Retinal pigment epithelial cell (primary cell): ENCODE results near the gene FAM120B.
"Not testable (repeated sequence)": the region's sequence is repeated elsewhere in the genome, so short reads cannot be mapped to it uniquely, and the experiment has no call there.

Experiments used
- DNase-seq: peaks from one replicate; pipeline ENCODE4 v3.0.0-alpha.2; 2010; ENCODE audit warnings: low read depth
- H3K4me3 ChIP-seq: 2 replicates; pipeline ENCODE4 v1.5.1; 2011; ENCODE audit warnings: mild to moderate bottlenecking, low read length, control low read depth, moderate library complexity
- TF ChIP-seq, protein P1 (sequence below): conservative IDR thresholded peaks from 2 replicates; pipeline ENCODE4 v1.5.1; 2011; ENCODE audit warnings: low read depth, low read length, control low read depth, inconsistent platforms

Gene FAM120B

DNA sequence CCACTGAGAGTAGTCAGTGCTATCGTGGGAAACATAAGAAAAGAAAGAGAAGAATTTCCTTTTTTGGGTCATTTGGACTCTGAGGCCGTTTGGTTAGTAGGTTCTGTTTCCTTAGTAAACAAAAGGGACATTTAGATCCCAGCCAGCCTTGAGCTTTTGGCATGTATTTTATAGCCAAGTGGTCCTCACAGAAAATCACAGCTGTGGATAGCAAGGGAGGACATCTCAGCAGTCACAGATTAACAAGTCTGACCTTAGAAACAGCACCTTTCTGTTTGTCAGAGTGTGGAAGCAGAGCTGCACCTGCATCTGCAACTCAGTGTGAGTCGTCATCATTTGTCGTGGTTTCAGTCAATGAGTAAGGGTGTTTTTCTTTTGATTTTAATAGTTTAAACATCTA, 40.5 kb downstream of the FAM120B start:
- TF ChIP-seq, protein P1, sequence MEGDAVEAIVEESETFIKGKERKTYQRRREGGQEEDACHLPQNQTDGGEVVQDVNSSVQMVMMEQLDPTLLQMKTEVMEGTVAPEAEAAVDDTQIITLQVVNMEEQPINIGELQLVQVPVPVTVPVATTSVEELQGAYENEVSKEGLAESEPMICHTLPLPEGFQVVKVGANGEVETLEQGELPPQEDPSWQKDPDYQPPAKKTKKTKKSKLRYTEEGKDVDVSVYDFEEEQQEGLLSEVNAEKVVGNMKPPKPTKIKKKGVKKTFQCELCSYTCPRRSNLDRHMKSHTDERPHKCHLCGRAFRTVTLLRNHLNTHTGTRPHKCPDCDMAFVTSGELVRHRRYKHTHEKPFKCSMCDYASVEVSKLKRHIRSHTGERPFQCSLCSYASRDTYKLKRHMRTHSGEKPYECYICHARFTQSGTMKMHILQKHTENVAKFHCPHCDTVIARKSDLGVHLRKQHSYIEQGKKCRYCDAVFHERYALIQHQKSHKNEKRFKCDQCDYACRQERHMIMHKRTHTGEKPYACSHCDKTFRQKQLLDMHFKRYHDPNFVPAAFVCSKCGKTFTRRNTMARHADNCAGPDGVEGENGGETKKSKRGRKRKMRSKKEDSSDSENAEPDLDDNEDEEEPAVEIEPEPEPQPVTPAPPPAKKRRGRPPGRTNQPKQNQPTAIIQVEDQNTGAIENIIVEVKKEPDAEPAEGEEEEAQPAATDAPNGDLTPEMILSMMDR: no peak
- DNase-seq: no peak
- H3K4me3 ChIP-seq: no peak overlapping the region

DNA sequence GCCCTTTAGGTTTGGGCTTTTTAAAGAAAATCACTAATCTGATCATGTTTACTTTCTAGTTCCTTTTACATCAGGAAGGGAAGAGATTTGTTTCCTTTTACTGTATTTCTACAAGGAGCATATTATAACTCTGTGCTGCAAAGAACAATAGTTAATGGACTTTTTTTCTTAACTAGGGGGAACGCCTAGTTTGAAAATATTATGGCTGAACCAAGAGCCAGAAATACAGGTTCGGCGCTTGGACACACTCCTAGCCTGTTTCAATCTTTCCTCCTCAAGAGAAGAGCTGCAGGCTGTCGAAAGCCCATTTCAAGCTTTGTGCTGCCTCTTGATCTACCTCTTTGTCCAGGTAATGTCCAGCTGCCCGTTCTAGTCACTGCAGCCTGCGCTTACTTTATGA, 41.4 kb downstream of the FAM120B start:
- TF ChIP-seq, protein P1: no peak
- H3K4me3 ChIP-seq: no peak overlapping the region
- DNase-seq: no peak

DNA sequence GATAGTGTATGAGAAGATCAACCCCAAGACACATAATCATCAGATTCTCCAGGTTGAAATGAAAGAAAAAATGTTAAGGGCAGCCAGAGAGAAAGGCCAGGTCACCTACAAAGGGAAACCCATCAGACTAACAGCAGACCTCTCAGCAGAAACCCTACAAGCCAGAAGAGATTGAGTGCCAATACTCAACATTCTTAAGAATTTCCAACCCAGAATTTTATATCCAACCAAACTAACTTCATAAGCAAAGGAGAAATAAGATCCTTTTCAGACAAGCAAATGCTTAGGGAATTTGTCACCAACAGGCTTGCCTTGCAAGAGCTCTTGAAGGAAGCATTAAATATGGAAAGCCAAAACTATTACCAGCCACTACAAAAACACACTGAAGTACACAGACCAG, 44.9 kb downstream of the FAM120B start:
- DNase-seq, H3K4me3 ChIP-seq: not testable (repeated sequence)

DNA sequence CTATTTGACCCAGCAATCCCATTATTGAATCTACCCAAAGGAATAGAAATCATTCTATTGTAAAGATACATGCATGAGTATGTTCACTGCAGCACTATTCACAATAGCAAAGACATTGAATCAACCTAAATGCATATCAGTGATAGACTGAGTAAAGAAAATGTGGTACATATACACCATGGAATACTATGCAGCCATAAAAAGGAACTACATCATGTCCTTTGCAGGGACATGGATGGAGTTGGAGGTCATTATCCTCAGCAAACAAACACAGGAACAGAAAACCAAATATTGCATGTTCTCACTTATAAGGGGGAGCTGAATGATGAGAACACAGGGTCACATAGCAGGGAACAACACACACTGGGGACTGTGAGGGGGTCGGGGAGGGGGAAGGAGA, 48.6 kb downstream of the FAM120B start:
- H3K4me3 ChIP-seq, DNase-seq: not testable (repeated sequence)

DNA sequence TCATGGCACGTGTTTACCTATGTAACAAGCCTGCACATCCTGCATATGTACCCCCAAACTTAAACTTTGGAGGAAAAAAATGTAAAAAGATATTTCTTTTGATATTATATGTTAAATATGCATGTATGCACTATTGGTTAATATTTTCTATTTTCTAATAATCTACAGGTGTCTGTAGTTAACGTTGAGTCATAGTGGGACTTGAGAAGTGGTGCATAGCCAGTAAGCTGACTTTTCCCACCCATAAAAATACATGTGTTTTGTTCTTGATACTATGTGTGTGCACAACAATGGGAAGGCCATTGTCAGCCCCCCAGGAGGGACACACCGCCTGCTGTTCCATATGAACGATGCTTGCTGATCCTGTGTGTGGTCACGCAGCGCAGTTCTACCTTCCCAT, 49.1 kb downstream of the FAM120B start:
- TF ChIP-seq, protein P1: no peak
- no peak for DNase-seq
- no peak overlapping the region for H3K4me3 ChIP-seq

DNA sequence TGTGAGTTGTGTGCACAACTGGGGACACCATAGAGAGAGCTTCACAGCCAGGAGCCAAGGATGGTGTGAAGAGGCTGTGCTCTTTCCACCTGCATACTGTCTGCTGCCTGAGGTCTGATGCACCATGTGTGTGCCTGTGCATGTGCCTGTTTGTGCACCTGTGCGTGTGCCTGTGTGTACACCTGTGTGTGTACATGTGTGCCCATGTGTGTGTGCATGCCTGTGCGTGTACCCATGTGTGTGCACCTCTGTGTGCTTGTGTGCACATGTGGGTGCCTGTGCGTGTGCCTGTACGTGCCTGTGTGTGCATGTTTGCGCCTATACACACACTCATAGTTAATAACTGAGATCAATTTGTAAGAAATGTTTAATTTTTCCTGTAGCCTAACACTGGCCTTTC, 51.3 kb downstream of the FAM120B start:
- H3K4me3 ChIP-seq: no peak overlapping the region
- DNase-seq: no peak
- TF ChIP-seq, protein P1: no peak

DNA sequence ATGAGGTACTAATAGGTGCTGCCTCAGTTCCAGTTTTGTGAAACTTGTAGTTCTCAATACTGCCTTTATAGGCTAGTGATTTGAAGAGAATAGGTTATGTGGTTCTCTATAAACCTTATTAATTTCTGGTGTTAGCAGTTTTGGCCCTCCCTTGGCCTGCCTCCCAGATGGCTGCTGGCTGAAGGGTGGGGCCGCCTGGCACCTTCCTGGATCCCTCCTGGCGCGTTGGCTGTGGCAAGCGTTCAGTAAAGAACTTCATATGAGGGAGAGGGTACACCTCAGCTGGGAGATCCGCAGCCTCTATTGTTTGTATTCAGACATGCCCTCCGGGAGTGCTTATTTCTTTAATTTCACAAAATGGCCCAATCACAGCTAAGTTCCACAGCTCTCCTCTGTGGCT, 51.9 kb downstream of the FAM120B start:
- H3K4me3 ChIP-seq: no peak overlapping the region
- TF ChIP-seq, protein P1: no peak
- DNase-seq: no peak

DNA sequence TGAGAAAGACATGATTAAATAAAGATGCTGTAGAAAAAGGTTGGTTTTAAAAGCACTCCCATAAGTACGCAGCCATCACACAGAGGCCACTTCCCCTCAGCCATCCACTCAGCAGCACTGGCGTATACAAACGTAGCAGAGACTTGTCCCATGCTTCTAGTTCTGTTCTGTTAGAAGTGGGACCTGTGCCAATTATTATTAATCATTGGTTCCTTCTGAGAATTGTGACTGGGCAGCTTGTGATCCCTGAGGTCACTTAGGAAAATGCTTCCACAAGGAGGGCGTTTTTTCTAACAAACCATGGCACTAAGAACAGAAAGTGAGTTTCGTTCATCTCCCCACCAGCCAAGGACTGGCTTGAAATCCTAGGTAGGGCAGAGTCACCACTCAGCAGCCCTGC, 53.9 kb downstream of the FAM120B start:
- no peak overlapping the region for H3K4me3 ChIP-seq
- TF ChIP-seq, protein P1: no peak
- DNase-seq: no peak
